Gastroesophageal sphincter (tissue), 3 donors: ENCODE measurements around the gene STX10.

Source experiments
- CTCF ChIP-seq, 4 experiments: fragments of 200-600 bp in 2 of 4; fragments of 450-650 bp in 2 of 4; sonication (generic) in 1 of 4; IDR thresholded peaks; one replicate each; pipeline ENCODE4 v1.5.1; 2017 to 2019; ENCODE audit warnings: antibody characterized with exemption in 4 of 4, mild to moderate bottlenecking in 2 of 4, moderate library complexity in 2 of 4
- EP300 ChIP-seq: sonication (generic); formaldehyde crosslinking; IDR thresholded peaks from one replicate; pipeline ENCODE4 v1.6.1; 2017; ENCODE audit warnings: antibody characterized with exemption, mild to moderate bottlenecking
- POLR2A ChIP-seq, 2 donors: fragments of 450-650 bp; IDR thresholded peaks; one replicate each; pipeline ENCODE4 v1.6.1; 2017; ENCODE audit warnings: antibody characterized with exemption in 2 of 2, mild to moderate bottlenecking in 2 of 2, moderate library complexity in 1 of 2

DNA sequence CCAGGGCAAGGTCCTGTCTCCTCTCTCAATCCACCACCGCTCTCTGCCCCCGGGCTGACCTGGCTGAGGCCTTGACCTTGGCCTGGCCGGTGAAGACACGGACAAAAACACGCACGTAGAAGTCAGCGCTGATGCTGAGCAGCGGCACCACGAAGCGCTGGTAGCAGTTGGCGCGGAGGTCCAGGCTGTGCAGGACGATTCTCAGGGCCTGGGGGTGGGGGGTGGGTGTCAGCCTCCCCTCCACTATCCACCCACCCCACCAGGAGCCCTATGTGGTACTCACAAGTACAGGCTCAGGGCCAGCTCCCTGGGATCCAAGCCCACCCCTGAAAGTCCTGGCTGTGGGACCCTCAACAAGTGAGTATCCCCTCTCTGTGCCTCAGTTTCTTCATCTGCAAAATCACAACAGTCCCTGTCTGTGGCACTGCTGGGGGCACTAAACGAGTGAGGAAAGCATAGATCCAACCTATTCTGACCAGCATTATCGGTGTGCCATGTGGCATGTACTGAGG lies 40.0 kb downstream of the STX10 start:
- no peak for TF ChIP-seq CTCF (IDR thresholded peaks at IDR 0.05)
- TF ChIP-seq POLR2A (IDR thresholded peaks at IDR 0.05), result no peak
- TF ChIP-seq EP300, result no peak
